Mucosa of descending colon (tissue), 3 donors: ENCODE data around the gene COL1A1. TPM values are rescaled to one million over a fixed set of nuclear protein-coding genes. Genes with fewer than 3 reads are reported as not detected.

Source experiments
- ATAC-seq: fragments of 200-7000 bp; cut with Tn5 transposase; one replicate; pipeline ENCODE4 v1.9.1; 2020; ENCODE audit warnings: mild to moderate bottlenecking, moderate library complexity
- DNase-seq, 3 donors: peaks; one replicate each; pipeline ENCODE4 v3.0.0-alpha.2; 2020
- H3K36me3 ChIP-seq: fragments of 200-600 bp; one replicate; pipeline ENCODE4 v1.8.0; 2021; ENCODE audit warnings: low read depth, mild to moderate bottlenecking
- H3K4me1 ChIP-seq: fragments of 200-600 bp; one replicate; pipeline ENCODE4 v1.8.0; 2021; ENCODE audit warnings: low read depth, mild to moderate bottlenecking
- H3K4me3 ChIP-seq: fragments of 200-600 bp; one replicate; pipeline ENCODE4 v1.8.0; 2021; ENCODE audit warnings: mild to moderate bottlenecking
- H3K9me3 ChIP-seq: fragments of 200-600 bp; one replicate; pipeline ENCODE4 v1.8.0; 2021; ENCODE audit warnings: mild to moderate bottlenecking
- CTCF ChIP-seq: fragments of 200-600 bp; IDR thresholded peaks from one replicate; pipeline ENCODE4 v1.8.0; 2022; ENCODE audit warnings: antibody characterized with exemption, mild to moderate bottlenecking
- intact Hi-C, 2 donors: fragments of 100-400 bp; cut with DNase I in 1 of 2; cut with micrococcal nuclease in 1 of 2; formaldehyde crosslinking; loops; one replicate each; pipeline versions ENCODE4 v1.11.0 to v1.11.1; 2022; cut with DNase I, micrococcal nuclease
- total RNA-seq, 3 donors: library from RNA; stranded (reverse); fragmentation: NEBNext Ultra II Directional in 2 of 3; extraction: Animal tissue kit (Norgen Biotek cat#: 25700) in 2 of 3; gene quantifications; one replicate each; pipeline versions ENCODE4 v1.2.1 to v1.2.4, GENCODE V29; 2021 to 2023
- donor health status: DM: no; HTN: no; CAD: no; lungs with moderate emphysema.
- donor health status: DM: no; HTN: no; CAD: no.
- donor health status: DM: no; HTN: yes; CAD: no.

Gene COL1A1
- total RNA-seq, 3 donors from 2014 or later = 53.0 to 248 (median 160) TPM

- no peaks in the 10 kb centered on the region for H3K36me3 ChIP-seq
- intact Hi-C loops = no loop called here
- H3K4me3 ChIP-seq = no peak overlapping the region
- DNase-seq = no peak
- no peak for ATAC-seq
- no peaks in the 10 kb centered on the region for H3K4me1 ChIP-seq
- H3K9me3 ChIP-seq = no peaks in the 10 kb centered on the region
- TF ChIP-seq CTCF = no peak
These were observed 17.9 kb upstream of the COL1A1 start for GRCh38 chr17:50219342-50219741.

- ATAC-seq = no peak
- H3K4me1 ChIP-seq = no peaks in the 10 kb centered on the region
- intact Hi-C loops = no loop called here
These were observed 17.4 kb upstream of the COL1A1 start for GRCh38 chr17:50218771-50219315.

GRCh38 chr17:50218071-50218759 is 16.8 kb upstream of the COL1A1 start:
- ATAC-seq = no peak
- no peaks in the 10 kb centered on the region for H3K4me1 ChIP-seq
- H3K36me3 ChIP-seq = no peaks in the 10 kb centered on the region
- no peak overlapping the region for H3K4me3 ChIP-seq
- TF ChIP-seq CTCF = no peak
- intact Hi-C loops = no loop called here
- no peaks in the 10 kb centered on the region for H3K9me3 ChIP-seq
- DNase-seq = no peak

More at GRCh38 chr17:50218771-50219315, 17.4 kb upstream of the COL1A1 start:
- Histone ChIP-seq H3K9me3 (no peaks in the 10 kb centered on the region), H3K4me3 (no peak overlapping the region), H3K36me3 (no peaks in the 10 kb centered on the region)
- no peak for TF ChIP-seq CTCF
- DNase-seq = no peak

- H3K9me3 ChIP-seq = no peaks in the 10 kb centered on the region
- intact Hi-C loops = no loop called here
- H3K4me1 ChIP-seq = no peaks in the 10 kb centered on the region
- ATAC-seq = no peak
- DNase-seq = no peak
- H3K36me3 ChIP-seq = no peaks in the 10 kb centered on the region
- no peak for TF ChIP-seq CTCF
- no peak overlapping the region for H3K4me3 ChIP-seq
These were observed 16.2 kb upstream of the COL1A1 start for GRCh38 chr17:50217591-50217990.

- H3K9me3 ChIP-seq = no peaks in the 10 kb centered on the region
- H3K4me3 ChIP-seq = no peak overlapping the region
- intact Hi-C loops = no loop called here
- TF ChIP-seq CTCF = no peak
- no peak for DNase-seq
- no peaks in the 10 kb centered on the region for H3K36me3 ChIP-seq
- H3K4me1 ChIP-seq = no peaks in the 10 kb centered on the region
- no peak for ATAC-seq
These were observed 13.7 kb upstream of the COL1A1 start for GRCh38 chr17:50214976-50215760.
